ENCODE results near the gene MAL. TPM values are rescaled to one million over a fixed set of nuclear protein-coding genes. Genes with fewer than 3 reads are reported as not detected.
"Not testable (repeated sequence)": the region's sequence is repeated elsewhere in the genome, so short reads cannot be mapped to it uniquely, and the experiment has no call there.

The MAL gene
- total RNA-seq, 2 experiments from 2014 or later: 50.8 to 52.9 TPM

DNA sequence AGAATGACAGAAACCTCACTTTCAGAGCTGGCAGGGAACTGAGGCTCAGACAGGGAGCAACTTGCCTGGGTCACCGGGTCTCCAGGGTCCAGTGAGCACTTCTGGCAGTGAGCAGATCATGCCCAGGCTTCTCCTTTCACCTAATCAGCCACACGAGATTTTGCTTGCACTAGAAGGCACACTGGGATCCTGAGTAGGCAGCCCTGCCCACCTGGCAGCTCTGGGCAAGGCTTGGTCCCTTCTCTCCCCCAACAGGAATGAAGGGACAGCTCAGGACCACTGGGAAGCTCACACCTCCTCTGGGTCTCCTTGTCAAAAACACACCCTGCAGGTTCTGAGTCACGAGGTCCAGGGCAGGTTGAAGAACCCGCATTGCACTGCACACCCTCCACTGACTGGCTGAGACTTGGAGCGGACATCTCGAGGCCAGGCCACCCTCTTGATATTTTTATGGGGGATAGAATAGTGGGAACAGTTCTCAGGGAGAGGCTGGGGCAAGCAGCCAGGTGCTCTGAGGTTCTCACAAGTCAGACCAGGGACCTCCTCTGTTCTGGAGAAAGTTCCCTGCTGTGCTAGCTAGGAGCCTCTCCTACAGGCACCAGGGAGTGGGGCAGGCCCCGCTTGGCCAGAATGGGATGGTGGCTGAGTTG, 5.7 kb downstream of the MAL start:
- no peak for DNase-seq
- Mint-ChIP-seq H3K27ac (no peak overlapping the region), H3K27me3 (no peaks in the 10 kb centered on the region), H3K9me3 (no peaks in the 10 kb centered on the region), H3K4me3 (no peak overlapping the region), H3K4me1 (peaks cover 53% of the 10 kb centered on the region), H3K36me3 (peaks cover 7% of the 10 kb centered on the region)

- Mint-ChIP-seq H3K27me3 (no peaks in the 10 kb centered on the region), H3K36me3 (peaks cover 10% of the 10 kb centered on the region), H3K9me3 (peaks cover 4% of the 10 kb centered on the region), H3K4me1 (peaks cover 55% of the 10 kb centered on the region), H3K27ac (no peak overlapping the region), H3K4me3 (no peak overlapping the region)
- DNase-seq: no peak
Measured at GRCh38 chr2:95031726-95032116, 6.2 kb downstream of the MAL start.

DNA sequence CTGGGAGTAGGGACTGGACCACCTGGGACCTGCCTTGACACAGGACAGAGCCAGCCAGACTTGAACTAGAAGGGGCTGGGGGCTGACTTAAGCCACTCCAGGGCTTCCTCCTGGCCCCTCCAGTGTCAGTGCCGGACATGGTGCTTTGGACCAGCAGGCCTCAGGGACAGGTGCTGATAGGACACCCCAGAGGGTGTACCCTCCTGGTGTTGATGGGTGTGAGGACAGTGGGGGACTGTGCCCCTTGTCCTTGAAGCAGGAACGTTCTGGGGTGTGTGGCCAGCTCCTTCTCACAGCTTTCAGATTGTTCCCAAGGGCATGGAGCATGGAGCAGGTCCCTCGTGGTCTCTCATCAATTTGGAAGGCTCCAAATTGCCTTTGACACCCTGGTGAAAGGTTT, 6.8 kb downstream of the MAL start:
- Mint-ChIP-seq H3K36me3 (peaks cover 17% of the 10 kb centered on the region), H3K27ac (no peak overlapping the region), H3K4me1 (peaks cover 53% of the 10 kb centered on the region), H3K4me3 (no peak overlapping the region), H3K9me3 (peaks cover 10% of the 10 kb centered on the region), H3K27me3 (no peaks in the 10 kb centered on the region)
- no peak for DNase-seq

DNA sequence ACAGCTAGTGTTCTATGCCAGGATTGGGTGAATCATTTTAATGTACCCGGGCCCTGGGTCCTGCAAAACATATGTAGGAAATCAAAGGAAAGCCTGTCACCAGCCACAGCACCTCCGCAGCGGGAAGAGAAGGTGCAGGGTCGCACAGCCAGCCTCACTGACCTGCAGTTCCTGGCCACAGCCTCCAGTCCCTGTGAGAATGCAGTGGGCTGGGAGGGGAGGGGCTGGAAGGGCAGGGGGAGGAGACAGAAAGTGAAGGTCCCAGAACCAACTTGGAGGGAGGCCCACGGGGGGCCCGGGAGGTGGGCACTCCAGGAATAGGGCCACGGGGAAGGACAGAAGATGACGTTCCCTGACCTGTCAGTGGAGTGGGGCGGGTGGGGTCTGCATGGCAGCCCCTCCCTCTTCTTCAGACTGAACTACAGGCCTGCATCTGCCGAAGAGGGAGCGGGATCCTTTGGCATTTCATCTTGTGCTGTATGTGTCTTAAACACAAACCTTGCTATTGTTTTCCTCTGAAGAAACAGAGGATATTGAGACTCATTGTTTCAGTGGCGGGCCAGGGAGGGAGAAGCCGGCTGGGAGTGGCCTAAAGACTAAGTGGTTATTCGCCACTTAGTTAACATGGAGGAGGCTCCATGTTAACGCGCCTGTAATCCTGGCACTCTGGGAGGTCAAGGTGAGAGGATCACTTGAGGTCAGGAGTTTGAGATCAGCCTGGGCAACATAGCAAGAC, 7.5 kb downstream of the MAL start:
- DNase-seq: no peak
- peaks cover 48% of the 10 kb centered on the region for H3K4me1 Mint-ChIP-seq
- peaks cover 17% of the 10 kb centered on the region for H3K36me3 Mint-ChIP-seq
- no peak overlapping the region for H3K4me3 Mint-ChIP-seq
- H3K9me3 Mint-ChIP-seq: peaks cover 17% of the 10 kb centered on the region
- no peaks in the 10 kb centered on the region for H3K27me3 Mint-ChIP-seq
- no peak overlapping the region for H3K27ac Mint-ChIP-seq

- peaks cover 21% of the 10 kb centered on the region for H3K9me3 Mint-ChIP-seq
- H3K27me3 Mint-ChIP-seq: no peaks in the 10 kb centered on the region
- peaks cover 20% of the 10 kb centered on the region for H3K36me3 Mint-ChIP-seq
- H3K4me1 Mint-ChIP-seq: peaks cover 48% of the 10 kb centered on the region
- H3K4me3 Mint-ChIP-seq: no peak overlapping the region
- no peak overlapping the region for H3K27ac Mint-ChIP-seq
- DNase-seq: no peak
Measured at GRCh38 chr2:95034221-95034620, 8.7 kb downstream of the MAL start.

DNA sequence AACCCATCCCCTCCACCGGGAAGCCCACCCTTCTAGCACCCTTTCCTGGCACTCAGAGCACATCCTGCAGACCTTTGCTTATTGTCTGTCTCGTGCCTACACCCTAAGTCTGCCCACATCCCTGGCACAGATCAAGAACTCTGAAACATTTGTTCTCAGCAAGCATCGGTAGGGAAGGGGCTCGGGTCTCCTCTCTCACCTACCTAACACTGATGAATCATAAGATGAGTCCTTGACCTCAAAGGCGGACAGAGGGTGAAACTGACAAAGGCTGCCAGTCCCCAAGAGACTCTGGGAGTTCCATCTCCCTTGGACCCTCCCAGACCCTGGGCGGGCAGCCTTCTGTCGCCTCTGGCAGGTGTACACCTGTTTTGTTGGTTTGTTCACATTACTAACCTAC, 9.3 kb downstream of the MAL start:
- Mint-ChIP-seq H3K36me3 (peaks cover 20% of the 10 kb centered on the region), H3K4me1 (peaks cover 49% of the 10 kb centered on the region), H3K4me3 (no peak overlapping the region), H3K9me3 (peaks cover 21% of the 10 kb centered on the region), H3K27me3 (no peaks in the 10 kb centered on the region), H3K27ac (no peak overlapping the region)
- DNase-seq: no peak

GRCh38 chr2:95036596-95037383, 11.3 kb downstream of the MAL start:
- no peak for DNase-seq
- Mint-ChIP-seq H3K9me3 (peaks cover 21% of the 10 kb centered on the region), H3K36me3 (peaks cover 20% of the 10 kb centered on the region), H3K27me3 (no peaks in the 10 kb centered on the region), H3K4me3 (no peak overlapping the region), H3K27ac (peak overlapping the region; percentile 17), H3K4me1 (peaks cover 48% of the 10 kb centered on the region)

DNA sequence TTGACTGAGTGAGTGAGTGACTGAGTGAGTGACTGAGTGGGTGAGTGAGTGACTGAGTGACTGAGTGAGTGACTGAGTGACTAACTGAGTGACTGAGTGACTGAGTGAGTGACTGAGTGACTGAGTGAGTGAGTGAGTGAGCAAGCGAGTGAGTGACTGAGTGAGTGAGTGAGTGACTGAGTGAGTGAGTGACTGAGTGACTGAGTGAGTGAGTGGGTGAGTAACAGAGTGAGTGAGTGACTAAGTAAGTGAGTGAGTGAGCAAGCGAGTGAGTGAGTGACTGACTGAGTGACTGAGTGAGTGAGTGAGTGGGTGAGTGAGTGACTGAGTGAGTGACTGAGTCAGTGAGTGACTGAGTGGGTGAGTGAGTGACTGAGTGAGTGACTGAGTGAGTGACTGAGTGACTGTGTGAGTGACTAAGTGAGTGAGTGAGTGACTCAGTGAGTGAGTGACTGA, 11.9 kb downstream of the MAL start:
- peak overlapping the region; percentile 17 for H3K27ac Mint-ChIP-seq
- DNase-seq: no peak
- H3K4me1 Mint-ChIP-seq: peaks cover 51% of the 10 kb centered on the region
- no peaks in the 10 kb centered on the region for H3K27me3 Mint-ChIP-seq
- peaks cover 21% of the 10 kb centered on the region for H3K9me3 Mint-ChIP-seq
- peaks cover 20% of the 10 kb centered on the region for H3K36me3 Mint-ChIP-seq
- no peak overlapping the region for H3K4me3 Mint-ChIP-seq

GRCh38 chr2:95037841-95038585, 12.5 kb downstream of the MAL start:
- DNase-seq, H3K27me3 Mint-ChIP-seq, H3K4me3 Mint-ChIP-seq: not testable (repeated sequence)
- peaks cover 21% of the 10 kb centered on the region for H3K9me3 Mint-ChIP-seq
- peaks cover 20% of the 10 kb centered on the region for H3K36me3 Mint-ChIP-seq
- peaks cover 56% of the 10 kb centered on the region for H3K4me1 Mint-ChIP-seq
- H3K27ac Mint-ChIP-seq: peak overlapping the region; percentile 17

- H3K4me1 Mint-ChIP-seq: peaks cover 59% of the 10 kb centered on the region
- no peak for DNase-seq
- peak overlapping the region; percentile 17 for H3K27ac Mint-ChIP-seq
- H3K9me3 Mint-ChIP-seq: peaks cover 21% of the 10 kb centered on the region
- no peaks in the 10 kb centered on the region for H3K27me3 Mint-ChIP-seq
- no peak overlapping the region for H3K4me3 Mint-ChIP-seq
- H3K36me3 Mint-ChIP-seq: peaks cover 20% of the 10 kb centered on the region
Measured at GRCh38 chr2:95038635-95039298, 13.3 kb downstream of the MAL start.

- Mint-ChIP-seq H3K4me3 (no peak overlapping the region), H3K36me3 (peaks cover 20% of the 10 kb centered on the region), H3K27me3 (no peaks in the 10 kb centered on the region), H3K9me3 (peaks cover 21% of the 10 kb centered on the region), H3K4me1 (peaks cover 61% of the 10 kb centered on the region), H3K27ac (peak overlapping the region; percentile 17)
- DNase-seq: no peak
Measured at GRCh38 chr2:95039363-95039762, 13.9 kb downstream of the MAL start.

DNA sequence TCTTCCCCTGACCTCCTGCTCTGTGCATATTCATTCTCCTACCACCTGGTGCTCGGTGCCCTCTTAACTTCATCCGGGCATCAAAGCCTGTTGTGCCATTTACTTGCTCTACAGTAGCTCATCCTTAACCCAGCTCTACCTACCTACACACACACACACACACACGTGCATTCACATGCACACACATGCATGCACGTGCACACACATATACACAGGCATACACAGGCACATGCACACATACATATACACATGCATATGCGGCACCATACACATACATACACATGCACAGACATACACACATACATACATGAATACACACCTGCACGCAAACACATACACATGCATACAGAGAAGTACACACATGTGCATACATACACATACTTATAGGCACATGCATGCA, 14.5 kb downstream of the MAL start:
- H3K9me3 Mint-ChIP-seq: peaks cover 21% of the 10 kb centered on the region
- peaks cover 59% of the 10 kb centered on the region for H3K4me1 Mint-ChIP-seq
- DNase-seq: no peak
- H3K4me3 Mint-ChIP-seq: no peak overlapping the region
- peaks cover 20% of the 10 kb centered on the region for H3K36me3 Mint-ChIP-seq
- no peaks in the 10 kb centered on the region for H3K27me3 Mint-ChIP-seq
- H3K27ac Mint-ChIP-seq: no peak overlapping the region

GRCh38 chr2:95040426-95040825, 14.9 kb downstream of the MAL start:
- peaks cover 59% of the 10 kb centered on the region for H3K4me1 Mint-ChIP-seq
- no peaks in the 10 kb centered on the region for H3K27me3 Mint-ChIP-seq
- H3K27ac Mint-ChIP-seq: no peak overlapping the region
- H3K9me3 Mint-ChIP-seq: peaks cover 21% of the 10 kb centered on the region
- peaks cover 20% of the 10 kb centered on the region for H3K36me3 Mint-ChIP-seq
- DNase-seq: no peak
- H3K4me3 Mint-ChIP-seq: no peak overlapping the region

- Mint-ChIP-seq H3K4me1 (peaks cover 64% of the 10 kb centered on the region), H3K27ac (peak overlapping the region; percentile 10), H3K36me3 (peaks cover 20% of the 10 kb centered on the region), H3K9me3 (peaks cover 21% of the 10 kb centered on the region), H3K4me3 (no peak overlapping the region), H3K27me3 (no peaks in the 10 kb centered on the region)
- no peak for DNase-seq
Measured at GRCh38 chr2:95041060-95041823, 15.7 kb downstream of the MAL start.
